A673 (cell line): Measurements from ENCODE around the gene NCKAP1. TPM values are rescaled to one million over a fixed set of nuclear protein-coding genes. Genes with fewer than 3 reads are reported as not detected.
"Not testable (repeated sequence)": the region's sequence is repeated elsewhere in the genome, so short reads cannot be mapped to it uniquely, and the experiment has no call there.

Experiments used
- BruUV-seq: library from RNA; stranded (reverse); fragments of 400-500 nt; replicated peaks from 2 replicates; lab custom pipeline; 2021; lab: Mats Ljungman, UMichigan
- CTCF ChIA-PET: fragments of 300-600 bp; sonication (Branson Sonifier 250); formaldehyde crosslinking; loops from one replicate; lab custom pipeline; 2022; ENCODE audit warnings: antibody characterized with exemption; lab: Charles Lee
- POLR2A ChIA-PET: fragments of 300-600 bp; sonication (Branson Sonifier 250); formaldehyde crosslinking; loops from one replicate; lab custom pipeline; 2022; ENCODE audit warnings: antibody characterized with exemption; ENCODE audit not compliant: low non-redundant PET; lab: Charles Lee
- DNase-seq: peaks from one replicate; pipeline ENCODE4 v3.0.0-alpha.2; 2015; ENCODE audit warnings: low spot score
- H3K27ac ChIP-seq: fragments of 200-600 bp; sonication (generic); 2 replicates; pipeline ENCODE4 v1.5.1; 2016; ENCODE audit warnings: mixed run types, low read depth, mild to moderate bottlenecking, mixed read lengths, antibody characterized with exemption, low read length; ENCODE audit not compliant: poor library complexity, severe bottlenecking
- H3K27me3 ChIP-seq: fragments of 200-600 bp; sonication (generic); replicated peaks from 2 replicates; pipeline ENCODE4 v1.6.1; 2017; ENCODE audit warnings: mixed run types, low read depth, mild to moderate bottlenecking, mixed read lengths, antibody characterized with exemption, low read length; ENCODE audit not compliant: insufficient read depth, poor library complexity
- H3K36me3 ChIP-seq: fragments of 200-600 bp; sonication (generic); 2 replicates; pipeline ENCODE4 v1.6.1; 2016; ENCODE audit warnings: mixed run types, mild to moderate bottlenecking, mixed read lengths, antibody characterized with exemption, low read length; ENCODE audit not compliant: insufficient read depth, poor library complexity, severe bottlenecking
- H3K4me1 ChIP-seq: fragments of 200-600 bp; sonication (generic); 2 replicates; pipeline ENCODE4 v1.6.1; 2017; ENCODE audit warnings: mixed run types, mild to moderate bottlenecking, mixed read lengths, antibody characterized with exemption, low read length; ENCODE audit not compliant: insufficient read depth, poor library complexity, severe bottlenecking
- H3K4me3 ChIP-seq: fragments of 200-600 bp; sonication (generic); 2 replicates; pipeline ENCODE4 v1.5.1; 2016; ENCODE audit warnings: low read depth, mixed run types, mild to moderate bottlenecking, mixed read lengths, low read length; ENCODE audit not compliant: poor library complexity, severe bottlenecking
- H3K9me3 ChIP-seq: fragments of 200-600 bp; sonication (generic); 2 replicates; pipeline ENCODE4 v1.6.1; 2016; ENCODE audit warnings: mixed run types, low read depth, mild to moderate bottlenecking, mixed read lengths, antibody characterized with exemption, low read length; ENCODE audit not compliant: poor library complexity, severe bottlenecking
- EZH2 ChIP-seq: fragments of 200-600 bp; sonication (generic); IDR thresholded peaks from 2 replicates; pipeline ENCODE4 v1.6.1; 2017; ENCODE audit warnings: borderline replicate concordance, low read depth, mild to moderate bottlenecking, mixed read lengths, antibody characterized with exemption, low read length; ENCODE audit not compliant: poor library complexity, severe bottlenecking
- intact Hi-C: fragments of 100-400 bp; cut with micrococcal nuclease; formaldehyde crosslinking; loops from one replicate; pipeline ENCODE4 v1.10.0; 2022; ENCODE audit not compliant: unreplicated experiment
- total RNA-seq: library from RNA; stranded (reverse); gene quantifications from 2 replicates; pipeline ENCODE4 v1.2.3, GENCODE V29; 2021
- TF ChIP-seq, protein P1 (sequence below): fragments of 300-800, 200-600 bp; sonication (generic); conservative IDR thresholded peaks from 2 replicates; pipeline ENCODE4 v1.5.1; 2017; ENCODE audit warnings: low read depth, mild to moderate bottlenecking, antibody characterized with exemption, low read length, moderate library complexity, mixed read lengths

NCKAP1 gene
- total RNA-seq, 1 experiment from 2014 or later, result 153 TPM

DNA sequence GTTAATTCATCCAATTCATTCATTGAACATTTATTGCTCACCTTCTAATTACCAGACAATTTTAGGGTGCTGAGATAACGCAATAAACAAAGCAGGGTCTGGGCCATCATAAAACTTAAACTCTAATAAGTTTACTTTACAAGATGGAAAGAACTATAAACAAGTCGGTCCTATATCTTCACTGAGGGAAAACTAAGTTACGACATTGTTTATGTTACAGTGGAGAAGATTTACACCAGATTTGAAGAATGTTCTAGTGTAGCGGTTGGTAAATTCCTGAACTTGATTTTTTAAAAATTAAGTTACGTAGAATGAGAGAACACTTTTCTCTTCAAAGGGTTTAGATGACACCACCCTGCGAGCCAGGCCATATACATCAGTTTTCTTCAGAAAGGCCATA is 151.2 kb downstream of the NCKAP1 start:
- POLR2A ChIA-PET, result interaction anchor here (0.6 kb wide), 1 partner anchor 172 kb away, joined by 3 read pairs; no protein-coding TSS in a partner anchor
- no peak overlapping the region for H3K27ac ChIP-seq
- intact Hi-C loops, result no loop called here
- no peaks in the 10 kb centered on the region for H3K36me3 ChIP-seq
- TF ChIP-seq, protein P1, sequence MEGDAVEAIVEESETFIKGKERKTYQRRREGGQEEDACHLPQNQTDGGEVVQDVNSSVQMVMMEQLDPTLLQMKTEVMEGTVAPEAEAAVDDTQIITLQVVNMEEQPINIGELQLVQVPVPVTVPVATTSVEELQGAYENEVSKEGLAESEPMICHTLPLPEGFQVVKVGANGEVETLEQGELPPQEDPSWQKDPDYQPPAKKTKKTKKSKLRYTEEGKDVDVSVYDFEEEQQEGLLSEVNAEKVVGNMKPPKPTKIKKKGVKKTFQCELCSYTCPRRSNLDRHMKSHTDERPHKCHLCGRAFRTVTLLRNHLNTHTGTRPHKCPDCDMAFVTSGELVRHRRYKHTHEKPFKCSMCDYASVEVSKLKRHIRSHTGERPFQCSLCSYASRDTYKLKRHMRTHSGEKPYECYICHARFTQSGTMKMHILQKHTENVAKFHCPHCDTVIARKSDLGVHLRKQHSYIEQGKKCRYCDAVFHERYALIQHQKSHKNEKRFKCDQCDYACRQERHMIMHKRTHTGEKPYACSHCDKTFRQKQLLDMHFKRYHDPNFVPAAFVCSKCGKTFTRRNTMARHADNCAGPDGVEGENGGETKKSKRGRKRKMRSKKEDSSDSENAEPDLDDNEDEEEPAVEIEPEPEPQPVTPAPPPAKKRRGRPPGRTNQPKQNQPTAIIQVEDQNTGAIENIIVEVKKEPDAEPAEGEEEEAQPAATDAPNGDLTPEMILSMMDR, result no peak
- no peak for TF ChIP-seq EZH2
- no peak for DNase-seq
- peaks cover 16% of the 10 kb centered on the region for H3K4me1 ChIP-seq
- H3K9me3 ChIP-seq, result no peaks in the 10 kb centered on the region
- no peak overlapping the region for H3K4me3 ChIP-seq
- CTCF ChIA-PET, result no interaction called here
- no peaks in the 10 kb centered on the region for H3K27me3 ChIP-seq
- no TSS peak for BruUV-seq

DNA sequence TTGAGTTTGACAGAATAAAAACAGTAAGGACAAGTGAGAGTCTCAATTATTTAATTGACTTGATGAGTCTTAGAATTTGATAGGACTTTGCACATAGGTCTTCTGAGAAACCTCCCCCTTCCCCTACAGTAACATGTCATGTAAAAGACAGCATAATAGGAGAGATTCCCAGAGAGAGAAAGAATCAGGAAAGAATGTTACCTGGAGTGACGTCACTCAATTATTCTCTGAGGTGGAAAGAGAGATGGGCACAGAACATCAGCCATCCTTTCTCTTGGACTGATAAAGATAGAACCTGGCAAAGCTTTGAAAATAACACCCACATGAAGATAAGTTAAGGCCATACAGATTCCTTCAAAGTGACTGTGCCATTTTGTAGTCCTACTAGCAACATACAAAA is 152.5 kb downstream of the NCKAP1 start:
- BruUV-seq, result no TSS peak
- DNase-seq, result no peak
- POLR2A ChIA-PET, result no interaction called here
- intact Hi-C loops, result no loop called here
- H3K36me3 ChIP-seq, result no peaks in the 10 kb centered on the region
- no peak for TF ChIP-seq EZH2
- TF ChIP-seq, protein P1, result no peak
- peaks cover 4% of the 10 kb centered on the region for H3K9me3 ChIP-seq
- no peak overlapping the region for H3K4me3 ChIP-seq
- CTCF ChIA-PET, result no interaction called here
- H3K27ac ChIP-seq, result no peak overlapping the region
- peaks cover 3% of the 10 kb centered on the region for H3K4me1 ChIP-seq
- no peaks in the 10 kb centered on the region for H3K27me3 ChIP-seq

DNA sequence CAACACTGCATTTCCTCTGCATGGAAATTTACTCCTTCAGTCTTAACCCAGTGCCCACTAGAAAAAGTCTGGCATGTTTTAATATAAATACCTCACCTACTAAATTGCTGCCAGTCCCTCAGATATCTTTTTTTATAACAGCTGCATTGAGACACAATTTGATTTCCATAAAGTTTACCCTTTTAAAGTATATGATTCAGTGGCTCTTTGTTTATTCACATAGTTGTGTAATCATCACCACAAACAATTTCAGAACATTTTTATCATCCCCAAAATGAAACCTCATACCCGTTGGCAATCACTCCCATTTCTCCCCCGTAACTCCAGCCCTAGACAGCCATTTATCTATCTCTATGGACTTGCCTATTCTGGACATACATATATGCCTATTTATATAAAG is 154.8 kb downstream of the NCKAP1 start:
- H3K4me1 ChIP-seq, result no peaks in the 10 kb centered on the region
- H3K36me3 ChIP-seq, result no peaks in the 10 kb centered on the region
- intact Hi-C loops, result no loop called here
- H3K27ac ChIP-seq, result no peak overlapping the region
- H3K9me3 ChIP-seq, result peaks cover 4% of the 10 kb centered on the region
- TF ChIP-seq EZH2, result no peak
- no peak for DNase-seq
- no peak overlapping the region for H3K4me3 ChIP-seq
- H3K27me3 ChIP-seq, result no peaks in the 10 kb centered on the region
- ChIA-PET CTCF (no interaction called here), POLR2A (no interaction called here)
- BruUV-seq, result no TSS peak

DNA sequence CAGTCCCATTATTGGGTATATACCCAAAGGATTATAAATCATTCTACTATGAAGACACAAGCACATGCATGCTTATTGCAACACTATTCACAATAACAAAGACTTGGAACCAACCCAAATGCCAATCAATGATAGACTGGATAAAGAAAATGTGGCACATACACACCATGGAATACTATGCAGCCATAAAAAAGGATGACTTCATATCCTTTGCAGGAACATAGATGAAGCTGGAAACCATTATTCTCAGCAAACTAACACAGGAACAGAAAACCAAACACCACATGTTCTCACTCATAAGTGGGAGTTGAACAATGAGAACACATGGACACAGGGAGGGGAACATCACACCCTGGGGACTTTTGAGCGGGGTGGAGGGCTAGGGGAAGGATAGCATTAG is 158.2 kb downstream of the NCKAP1 start:
- H3K9me3 ChIP-seq, POLR2A ChIA-PET: not testable (repeated sequence)

DNA sequence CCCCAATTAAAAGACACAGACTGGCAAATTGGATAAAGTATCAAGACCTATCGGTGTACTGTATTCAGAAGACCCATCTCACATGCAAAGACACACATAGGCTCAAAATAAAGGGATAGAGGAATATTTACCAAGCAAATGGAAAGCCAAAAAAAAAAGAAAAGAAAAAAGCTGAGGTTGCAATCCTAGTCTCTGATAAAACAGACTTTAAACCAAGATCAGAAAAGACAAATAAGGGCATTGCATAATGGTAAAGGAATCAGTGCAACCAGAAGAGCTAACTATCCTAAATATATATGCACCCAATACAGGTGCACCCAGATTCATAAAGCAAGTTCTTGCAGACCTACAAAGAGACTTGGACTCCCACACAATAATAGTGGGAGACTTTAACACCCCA is 161.6 kb downstream of the NCKAP1 start:
- H3K36me3 ChIP-seq, H3K27me3 ChIP-seq, DNase-seq, H3K9me3 ChIP-seq, H3K27ac ChIP-seq, POLR2A ChIA-PET, H3K4me3 ChIP-seq, intact Hi-C loops, CTCF ChIA-PET, BruUV-seq, H3K4me1 ChIP-seq: not testable (repeated sequence)

More for the DNA sequence above, 158.2 kb downstream of the NCKAP1 start:
- CTCF ChIA-PET, H3K4me1 ChIP-seq, intact Hi-C loops, H3K27ac ChIP-seq, H3K4me3 ChIP-seq, H3K27me3 ChIP-seq, H3K36me3 ChIP-seq, DNase-seq, BruUV-seq: not testable (repeated sequence)
